ENCODE results near the gene MOB3B.

GRCh38 chr9:27436234-27436633, 93.4 kb downstream of the MOB3B start:
- TF ChIP-seq POLR2A (IDR thresholded peaks at IDR 0.05) (no peak), CTCF (IDR thresholded peaks at IDR 0.05) (no peak)
